NCI-H1092 treated with DMSO at 0.1 percent for 48 hours (cell line): Measurements from ENCODE around the gene NRXN3.

Experiments
- DNase-seq: peaks from one replicate; lab custom pipeline; 2025; lab: John Stamatoyannopoulos, UW

Gene NRXN3

GRCh38 chr14:79293482-79294177 lies 1123.5 kb downstream of the NRXN3 start:
- peak; percentile 61 for DNase-seq

GRCh38 chr14:79294499-79294898 lies 1124.3 kb downstream of the NRXN3 start:
- no peak for DNase-seq

- no peak for DNase-seq
Observed at GRCh38 chr14:79295385-79295784, 1125.2 kb downstream of the NRXN3 start.

- no peak for DNase-seq
Observed at GRCh38 chr14:79298373-79298772, 1128.2 kb downstream of the NRXN3 start.

GRCh38 chr14:79299162-79299561 lies 1129.0 kb downstream of the NRXN3 start:
- DNase-seq: no peak

- DNase-seq: no peak
Observed at GRCh38 chr14:79304279-79304678, 1134.1 kb downstream of the NRXN3 start.

GRCh38 chr14:79306546-79306945 lies 1136.4 kb downstream of the NRXN3 start:
- no peak for DNase-seq

- DNase-seq: no peak
Observed at GRCh38 chr14:79318371-79318770, 1148.2 kb downstream of the NRXN3 start.

- no peak for DNase-seq
Observed at GRCh38 chr14:79320561-79320960, 1150.4 kb downstream of the NRXN3 start.

- DNase-seq: no peak
Observed at GRCh38 chr14:79321070-79321469, 1150.9 kb downstream of the NRXN3 start.

GRCh38 chr14:79325071-79325470 lies 1154.9 kb downstream of the NRXN3 start:
- DNase-seq: peak; percentile 12

GRCh38 chr14:79325557-79325956 lies 1155.4 kb downstream of the NRXN3 start:
- DNase-seq: no peak

GRCh38 chr14:79328863-79329262 lies 1158.7 kb downstream of the NRXN3 start:
- DNase-seq: no peak

GRCh38 chr14:79331830-79332229 lies 1161.7 kb downstream of the NRXN3 start:
- DNase-seq: no peak

GRCh38 chr14:79332504-79333197 lies 1162.5 kb downstream of the NRXN3 start:
- no peak for DNase-seq

- DNase-seq: no peak
Observed at GRCh38 chr14:79333198-79333546, 1163.0 kb downstream of the NRXN3 start.

GRCh38 chr14:79334272-79334671 lies 1164.1 kb downstream of the NRXN3 start:
- DNase-seq: no peak

GRCh38 chr14:79337761-79338160 lies 1167.6 kb downstream of the NRXN3 start:
- DNase-seq: no peak

GRCh38 chr14:79342942-79343341 lies 1172.8 kb downstream of the NRXN3 start:
- no peak for DNase-seq

- DNase-seq: no peak
Observed at GRCh38 chr14:79351011-79351410, 1180.8 kb downstream of the NRXN3 start.

- DNase-seq: no peak
Observed at GRCh38 chr14:79352076-79352630, 1182.0 kb downstream of the NRXN3 start.

- no peak for DNase-seq
Observed at GRCh38 chr14:79354336-79354735, 1184.2 kb downstream of the NRXN3 start.

GRCh38 chr14:79356040-79356439 lies 1185.9 kb downstream of the NRXN3 start:
- DNase-seq: no peak

- no peak for DNase-seq
Observed at GRCh38 chr14:79357307-79357706, 1187.1 kb downstream of the NRXN3 start.
